ENCODE results near the gene TPRG1.

DNA sequence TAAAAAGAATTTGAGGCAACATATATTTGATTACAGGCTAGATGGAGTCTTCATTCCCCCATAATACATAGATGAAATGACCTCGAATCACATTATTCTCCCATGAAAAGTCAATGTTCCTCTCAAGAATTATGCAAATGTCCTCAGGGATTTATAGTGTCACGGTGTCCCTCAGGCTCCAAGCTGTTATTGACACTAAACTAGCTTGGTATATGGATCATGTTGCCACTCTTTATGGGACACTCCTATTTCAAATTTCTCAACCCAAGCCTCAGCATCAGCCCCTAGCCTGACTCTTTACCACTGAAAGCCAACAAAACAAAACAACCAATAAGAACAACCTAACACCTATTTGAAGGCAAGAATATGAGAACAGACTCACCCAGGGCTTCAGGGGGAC, 139.8 kb downstream of the TPRG1 start:
- TF ChIP-seq POLR2A (IDR thresholded peaks at IDR 0.05; ENCODE audit: low read length): no peak
- no peak for TF ChIP-seq GATA1 (IDR thresholded peaks at IDR 0.05; ENCODE audit: low read depth, low read length)

Data from erythroblast (primary cell).